Measurements from ENCODE around the gene NR1I3.

DNA sequence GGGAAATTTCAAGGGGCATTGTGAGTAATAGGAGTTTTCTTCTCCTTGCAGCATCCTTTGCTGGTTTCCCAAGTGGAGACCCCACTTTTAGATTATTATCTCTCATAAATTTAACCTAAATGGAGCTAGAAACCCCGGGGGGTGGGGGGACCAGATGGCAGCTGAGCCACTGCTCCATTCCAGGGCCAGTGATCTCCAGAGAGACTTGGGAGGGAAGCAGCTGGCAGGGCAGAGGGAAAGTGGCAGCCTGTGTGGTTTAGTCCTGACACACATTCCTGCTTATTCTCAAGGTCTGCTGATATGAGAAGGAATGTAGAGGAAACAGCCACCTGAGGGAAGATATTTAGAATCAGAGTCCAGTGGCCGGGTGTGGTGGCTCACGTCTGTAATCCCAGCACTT, 36.9 kb upstream of the NR1I3 start:
- no peak for TF ChIP-seq POLR2A (IDR thresholded peaks at IDR 0.05)
- TF ChIP-seq, protein P1, sequence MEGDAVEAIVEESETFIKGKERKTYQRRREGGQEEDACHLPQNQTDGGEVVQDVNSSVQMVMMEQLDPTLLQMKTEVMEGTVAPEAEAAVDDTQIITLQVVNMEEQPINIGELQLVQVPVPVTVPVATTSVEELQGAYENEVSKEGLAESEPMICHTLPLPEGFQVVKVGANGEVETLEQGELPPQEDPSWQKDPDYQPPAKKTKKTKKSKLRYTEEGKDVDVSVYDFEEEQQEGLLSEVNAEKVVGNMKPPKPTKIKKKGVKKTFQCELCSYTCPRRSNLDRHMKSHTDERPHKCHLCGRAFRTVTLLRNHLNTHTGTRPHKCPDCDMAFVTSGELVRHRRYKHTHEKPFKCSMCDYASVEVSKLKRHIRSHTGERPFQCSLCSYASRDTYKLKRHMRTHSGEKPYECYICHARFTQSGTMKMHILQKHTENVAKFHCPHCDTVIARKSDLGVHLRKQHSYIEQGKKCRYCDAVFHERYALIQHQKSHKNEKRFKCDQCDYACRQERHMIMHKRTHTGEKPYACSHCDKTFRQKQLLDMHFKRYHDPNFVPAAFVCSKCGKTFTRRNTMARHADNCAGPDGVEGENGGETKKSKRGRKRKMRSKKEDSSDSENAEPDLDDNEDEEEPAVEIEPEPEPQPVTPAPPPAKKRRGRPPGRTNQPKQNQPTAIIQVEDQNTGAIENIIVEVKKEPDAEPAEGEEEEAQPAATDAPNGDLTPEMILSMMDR (IDR thresholded peaks at IDR 0.05), result no peak

Data from upper lobe of left lung (tissue), 4 donors.